ENCODE results near the gene AMPD3.

The AMPD3 gene

DNA sequence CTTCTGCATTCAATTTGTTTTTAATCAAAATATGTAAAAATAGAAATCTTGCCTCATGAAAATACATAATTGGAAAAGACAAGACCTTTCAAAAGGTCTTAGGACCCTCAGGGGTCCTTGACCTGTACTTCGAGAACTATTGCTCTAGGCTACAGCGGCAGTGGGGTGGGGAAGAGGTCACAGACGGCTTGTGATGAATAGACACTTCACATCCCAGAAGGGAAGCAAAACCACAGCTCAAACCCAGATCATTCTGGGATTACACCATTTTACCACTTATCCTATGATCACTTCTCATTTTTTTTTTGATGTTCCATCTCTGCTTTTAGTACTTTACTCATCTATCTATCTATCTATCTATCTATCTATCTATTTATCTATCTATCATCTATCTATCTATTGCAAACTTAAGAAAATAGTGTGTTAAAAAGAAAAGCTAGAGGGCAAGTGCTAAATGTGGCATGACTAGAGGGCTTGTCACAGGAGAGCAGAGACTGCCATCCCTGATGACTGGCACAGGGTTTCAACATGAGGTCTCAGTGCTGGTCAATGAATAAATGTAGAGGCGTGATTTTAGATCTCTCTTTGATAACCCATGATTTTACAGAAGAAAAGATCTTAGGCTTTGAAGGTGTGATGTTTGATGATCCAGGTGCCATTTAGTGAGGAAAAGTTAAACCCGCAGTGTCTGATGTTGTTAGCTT lies 48.9 kb downstream of the AMPD3 start:
- DNase-seq (ENCODE audit: low read depth in 2 of 2), result no peak

DNA sequence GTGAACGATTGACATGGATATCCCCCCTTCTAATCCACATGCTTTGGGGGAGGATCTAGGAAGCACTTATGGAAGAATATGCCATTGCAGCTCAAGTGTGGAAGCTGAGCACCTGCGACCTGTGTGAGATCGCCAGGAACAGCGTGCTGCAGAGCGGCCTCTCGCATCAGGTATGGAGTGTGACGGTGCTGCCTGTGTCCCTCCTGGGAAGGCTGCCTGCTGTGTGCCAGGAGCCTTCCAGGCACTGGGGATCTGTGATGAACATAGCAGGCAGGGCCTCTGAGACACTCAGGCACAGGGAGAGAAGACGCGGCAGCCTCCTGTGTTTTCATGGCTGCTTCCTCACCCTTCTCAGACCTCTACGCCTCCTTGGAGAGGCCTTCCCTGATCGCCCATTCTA lies 49.4 kb downstream of the AMPD3 start:
- no peak for DNase-seq (ENCODE audit: low read depth in 2 of 2)

DNA sequence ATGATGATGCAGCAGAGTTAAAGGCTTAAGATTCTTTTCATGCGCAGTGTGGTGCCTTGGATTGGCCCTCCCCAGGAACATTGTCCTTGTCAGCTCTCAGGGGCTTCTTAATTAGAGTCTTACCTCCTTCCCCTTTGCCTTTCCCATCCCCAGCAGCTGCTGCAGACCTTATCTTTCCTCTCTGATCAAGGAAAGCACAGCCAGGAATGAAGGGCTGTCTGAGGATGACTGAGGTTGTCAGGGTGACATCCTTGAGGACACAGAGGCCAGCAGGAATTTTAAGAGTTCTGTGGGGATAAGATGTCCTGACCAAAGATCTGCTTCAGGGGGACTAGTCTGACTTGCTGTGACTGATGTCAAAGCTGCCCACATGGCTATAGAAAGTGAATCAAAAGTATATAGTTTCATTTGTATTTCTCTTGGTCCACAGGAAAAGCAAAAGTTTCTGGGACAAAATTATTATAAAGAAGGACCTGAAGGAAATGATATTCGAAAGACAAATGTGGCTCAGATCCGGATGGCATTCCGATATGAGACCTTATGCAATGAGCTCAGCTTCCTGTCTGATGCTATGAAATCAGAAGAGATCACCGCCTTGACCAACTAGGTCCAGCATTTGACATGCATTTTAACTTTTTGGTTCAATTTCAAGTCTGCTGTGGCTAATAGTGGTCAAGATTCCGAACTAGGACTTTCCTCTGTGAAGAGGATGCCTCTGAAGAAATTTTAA lies 50.4 kb downstream of the AMPD3 start:
- DNase-seq (ENCODE audit: low read depth in 2 of 2), result no peak

DNA sequence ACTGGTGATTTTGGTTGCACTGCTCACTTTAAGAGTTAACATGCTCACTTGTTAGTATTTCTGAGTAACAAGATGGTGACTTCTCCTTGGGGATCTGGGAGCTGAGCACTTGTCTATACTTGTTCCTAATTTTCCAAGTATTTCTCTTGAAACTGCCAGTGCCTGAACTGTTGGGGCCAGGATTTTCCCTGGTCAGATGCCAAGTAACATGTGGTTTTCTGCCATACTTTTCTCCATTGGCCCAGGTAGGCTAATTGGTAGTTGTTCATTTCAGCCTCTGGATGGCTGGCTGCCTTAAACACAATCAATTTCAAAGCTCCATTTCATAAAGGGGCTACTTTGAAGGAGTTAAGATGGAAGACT lies 50.9 kb downstream of the AMPD3 start:
- DNase-seq (ENCODE audit: low read depth in 2 of 2), result no peak

DNA sequence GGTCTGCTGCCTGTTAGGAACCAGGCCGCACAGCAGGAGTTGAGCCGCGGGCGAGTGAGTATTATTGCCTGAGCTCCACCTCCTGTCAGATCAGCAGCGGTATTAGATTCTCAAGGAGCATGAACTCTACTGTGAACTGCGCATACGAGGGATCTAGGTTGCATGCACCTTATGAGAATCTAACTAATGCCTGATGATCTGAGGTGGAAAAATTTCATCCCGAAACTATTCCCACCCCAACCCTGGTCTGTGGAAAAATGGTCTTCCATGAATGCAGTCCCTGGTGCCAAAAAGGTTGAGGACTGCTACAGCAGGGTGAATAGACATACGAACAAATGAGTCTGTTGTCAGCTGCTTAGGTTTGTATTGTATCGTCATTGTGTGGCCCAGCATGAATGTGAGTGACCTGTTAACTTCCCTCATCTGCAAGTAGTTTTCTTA lies 56.1 kb downstream of the AMPD3 start:
- DNase-seq (ENCODE audit: low read depth in 2 of 2), result no peak

DNA sequence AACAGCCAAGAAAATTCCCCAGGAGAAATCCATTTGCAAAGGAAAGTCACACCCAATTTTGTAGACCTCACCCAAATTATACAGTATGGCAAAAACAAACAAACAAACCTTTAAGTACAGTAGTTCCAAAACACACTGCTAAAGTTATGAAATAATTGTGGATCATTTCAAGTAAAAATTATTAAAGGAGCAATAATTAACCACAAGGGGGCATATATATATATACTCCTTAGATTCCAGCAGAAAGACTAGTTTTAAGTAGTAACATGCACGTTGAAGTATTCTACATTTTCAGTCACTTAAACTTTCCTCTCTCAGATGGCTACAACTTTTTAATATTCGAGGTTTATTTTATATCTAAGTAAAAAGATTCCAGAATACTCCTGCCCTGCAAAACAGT lies 59.1 kb downstream of the AMPD3 start:
- DNase-seq (ENCODE audit: low read depth in 2 of 2), result no peak

DNA sequence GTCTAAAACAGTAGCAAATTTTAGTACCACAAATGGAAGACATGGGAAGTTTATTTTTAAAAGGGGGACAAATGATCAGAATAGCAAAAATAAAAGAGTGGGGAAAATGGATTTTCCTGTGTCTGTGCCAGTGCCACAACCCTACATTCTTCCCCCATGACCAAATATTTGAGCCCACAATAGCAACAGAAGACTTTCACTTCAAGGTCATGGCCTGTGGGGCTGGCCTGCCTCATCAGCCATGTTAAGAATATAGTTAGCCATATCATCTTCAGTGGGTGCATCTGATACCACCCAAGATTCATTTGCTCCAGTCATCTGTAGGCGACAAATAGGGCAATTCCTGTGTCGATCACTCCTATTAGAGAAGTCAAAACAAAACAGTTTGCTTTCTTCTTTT lies 59.6 kb downstream of the AMPD3 start:
- no peak for DNase-seq (ENCODE audit: low read depth in 2 of 2)

DNA sequence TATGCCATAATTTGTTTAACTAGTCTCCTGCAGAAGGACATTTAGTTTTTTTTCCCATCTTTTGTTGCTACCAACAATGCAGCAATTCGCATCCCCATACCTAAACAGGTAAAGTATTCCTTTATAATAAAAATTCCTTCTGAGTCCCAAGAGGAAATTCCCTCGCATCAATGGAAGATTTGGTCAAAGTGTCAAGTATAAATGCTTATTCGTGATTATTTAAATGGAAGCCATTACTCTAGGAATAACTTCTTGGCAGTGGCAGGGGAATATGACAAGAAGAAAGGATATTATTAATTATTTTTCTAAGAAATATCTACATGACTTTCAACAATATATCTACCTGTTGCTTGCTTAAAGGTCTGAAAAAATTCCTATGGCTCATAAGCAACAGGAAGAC lies 60.4 kb downstream of the AMPD3 start:
- no peak for DNase-seq (ENCODE audit: low read depth in 2 of 2)

DNA sequence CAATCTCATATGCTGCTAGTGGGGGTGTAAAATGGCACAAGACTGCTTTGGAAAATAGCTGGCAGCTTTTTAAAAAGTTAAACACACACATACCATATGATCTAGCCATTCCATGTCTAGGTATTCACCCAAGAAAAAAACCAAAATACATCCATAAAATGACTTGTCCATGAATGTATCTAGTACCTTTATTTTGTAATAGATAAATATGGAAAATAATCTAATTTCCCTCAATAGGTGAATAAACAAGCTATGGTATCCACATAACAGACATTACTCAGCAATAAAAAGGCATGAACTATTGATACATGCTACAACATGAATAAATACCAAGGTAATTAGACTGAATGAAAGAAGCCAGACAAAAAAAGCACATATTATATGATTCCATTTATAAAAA lies 63.1 kb downstream of the AMPD3 start:
- no peak for DNase-seq (ENCODE audit: low read depth in 2 of 2)

DNA sequence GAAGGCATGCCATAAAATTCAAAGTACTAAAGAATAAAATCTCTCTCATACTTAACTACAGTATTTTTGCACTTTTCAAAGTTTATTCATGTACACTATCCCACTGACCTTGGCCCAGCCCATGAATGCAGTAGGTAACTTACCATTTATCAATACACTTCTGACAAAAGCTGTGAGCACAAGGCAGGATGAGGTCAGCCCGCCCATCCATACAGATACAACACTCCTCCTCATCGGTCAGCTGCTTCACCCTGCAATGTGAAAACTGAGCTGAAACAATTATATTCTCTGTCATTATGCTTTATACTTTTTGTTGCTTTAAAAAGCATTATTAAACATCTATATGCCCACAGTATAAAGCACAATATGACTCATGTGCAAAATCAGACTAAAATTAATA lies 63.8 kb downstream of the AMPD3 start:
- no peak for DNase-seq (ENCODE audit: low read depth in 2 of 2)

DNA sequence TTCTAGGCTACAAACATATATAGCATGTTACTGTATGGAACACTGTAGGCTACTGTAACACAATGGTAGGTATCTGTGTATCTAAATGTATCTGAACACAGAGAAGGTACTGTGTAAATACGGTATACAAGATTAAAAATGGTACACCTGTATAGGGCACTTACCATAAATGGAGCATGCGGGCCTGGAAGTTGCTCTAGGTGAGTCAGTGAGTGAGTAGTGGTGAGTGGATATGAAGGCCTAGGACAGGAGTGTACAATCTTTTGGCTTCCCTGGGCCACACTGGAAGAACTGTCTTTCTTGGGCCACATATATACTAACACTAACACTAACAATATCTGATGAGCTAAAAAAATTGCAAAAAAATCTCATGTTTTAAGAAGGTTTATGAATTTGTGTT lies 64.6 kb downstream of the AMPD3 start:
- DNase-seq (ENCODE audit: low read depth in 2 of 2), result no peak

DNA sequence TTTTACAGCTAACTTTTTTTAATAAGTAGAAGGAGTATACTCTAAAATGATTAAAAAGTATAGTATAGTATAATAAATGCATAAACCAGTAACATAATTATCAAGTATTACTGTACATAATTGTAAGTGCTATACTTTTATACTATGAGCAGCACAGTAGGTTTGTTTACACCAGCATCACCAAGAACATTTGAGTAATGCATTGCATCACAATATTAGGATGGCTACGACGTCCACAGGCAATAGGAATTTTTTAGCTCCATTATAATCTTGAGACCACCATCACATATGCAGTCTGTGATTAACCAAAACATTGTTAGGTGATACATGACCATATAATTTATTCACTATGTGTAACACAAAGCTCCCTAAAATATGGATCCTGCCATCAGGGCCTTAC lies 65.5 kb downstream of the AMPD3 start:
- no peak for DNase-seq (ENCODE audit: low read depth in 2 of 2)

DNA sequence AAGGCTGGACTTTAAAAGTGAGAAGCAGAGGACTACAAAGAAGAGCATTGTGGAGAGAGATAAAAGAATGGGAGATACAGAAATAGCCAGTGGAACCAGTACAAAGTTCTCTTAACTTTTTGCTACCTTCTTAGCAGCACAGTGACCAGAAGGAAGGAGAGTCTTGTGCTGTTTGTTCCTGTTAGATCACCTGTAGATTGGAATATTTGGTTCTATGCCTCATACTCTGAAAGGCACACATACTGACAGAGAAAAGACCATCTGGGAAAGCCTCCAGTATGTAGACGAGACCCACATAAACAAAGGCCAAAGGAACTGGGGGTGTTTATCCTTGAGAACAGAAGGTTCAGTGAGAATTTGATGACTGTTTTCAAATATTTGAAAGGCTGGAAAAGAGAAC lies 67.2 kb downstream of the AMPD3 start:
- no peak for DNase-seq (ENCODE audit: low read depth in 2 of 2)

DNA sequence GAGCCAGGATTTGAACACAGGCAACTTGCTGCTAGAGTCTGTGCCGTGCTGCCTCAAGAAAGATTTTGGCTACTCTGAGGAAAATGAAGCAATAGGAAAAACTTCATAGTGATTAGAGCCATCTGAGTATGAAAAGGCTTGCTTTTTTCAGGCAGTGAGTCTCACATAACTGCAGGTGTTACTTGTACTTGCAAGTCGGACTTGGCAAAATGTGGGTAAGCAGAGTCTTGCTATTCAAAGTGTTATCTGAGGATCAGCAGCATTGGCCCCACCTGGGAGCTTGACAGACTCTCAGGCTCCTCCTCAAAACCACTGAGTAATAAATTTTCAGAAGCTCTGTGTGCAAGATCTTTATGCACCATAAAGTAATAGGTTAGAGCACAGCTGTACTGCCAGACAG lies 67.9 kb downstream of the AMPD3 start:
- no peak for DNase-seq (ENCODE audit: low read depth in 2 of 2)

DNA sequence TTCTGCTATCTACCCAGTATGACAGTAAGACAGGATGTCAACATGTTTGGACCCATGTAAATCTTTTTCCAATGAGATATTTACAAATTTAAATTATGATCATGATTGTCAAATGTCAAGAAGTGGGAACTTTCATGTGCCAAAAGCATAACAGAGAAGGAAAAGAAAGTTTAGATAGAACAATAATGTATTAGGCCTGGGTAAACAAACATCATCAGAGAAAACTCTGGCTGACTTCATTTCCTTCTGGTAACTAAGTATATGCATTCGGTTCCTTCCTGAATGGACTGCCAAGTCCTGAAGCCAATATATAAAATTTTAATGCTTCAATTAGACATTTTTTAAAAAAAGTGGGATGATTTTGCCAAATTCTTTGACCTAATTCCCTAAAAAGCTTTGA lies 69.4 kb downstream of the AMPD3 start:
- no peak for DNase-seq (ENCODE audit: low read depth in 2 of 2)

DNA sequence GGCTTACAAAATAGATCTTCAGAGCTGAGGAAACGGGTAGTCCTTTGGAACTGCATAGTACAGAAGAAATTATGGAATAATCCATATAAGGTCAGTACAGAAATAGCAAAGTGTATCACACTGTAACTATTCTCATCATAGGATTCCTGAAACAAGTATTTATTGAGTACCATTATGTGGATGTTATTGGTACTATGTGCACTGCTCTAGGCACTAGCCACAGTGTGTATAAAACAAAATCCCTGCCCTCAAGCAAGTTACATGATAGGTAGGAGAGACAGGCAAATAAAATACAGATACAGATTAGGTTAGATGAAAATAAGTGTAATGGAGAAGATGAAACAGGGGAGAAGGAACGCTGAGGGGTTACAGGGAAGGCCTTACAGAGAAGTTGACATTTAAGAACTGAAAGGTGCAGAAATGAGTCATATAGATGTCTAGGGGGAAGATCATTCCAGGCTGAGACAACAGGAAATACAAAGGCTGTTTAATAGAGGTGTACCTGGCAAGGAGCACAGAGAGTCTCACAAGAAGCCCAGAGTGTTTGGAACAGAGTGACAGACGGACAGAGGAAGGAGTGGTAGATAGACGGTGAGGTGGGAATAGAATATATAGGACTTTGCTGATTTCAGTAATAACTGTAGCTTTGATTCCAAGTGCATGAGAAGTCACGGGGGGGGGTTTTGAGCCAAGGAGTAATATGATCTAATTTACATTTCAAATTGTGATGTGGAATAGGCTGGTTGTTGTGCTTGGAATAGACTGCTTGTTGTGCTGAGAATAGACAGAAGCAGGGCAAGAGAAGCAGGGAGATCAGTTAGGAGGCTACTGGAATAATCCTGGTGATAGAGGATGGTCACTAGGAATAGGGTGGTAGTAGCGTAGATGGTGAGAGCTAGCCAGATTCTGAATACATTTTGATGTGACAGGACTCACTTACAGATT lies 72.2 kb downstream of the AMPD3 start:
- DNase-seq (ENCODE audit: low read depth in 2 of 2), result no peak

DNA sequence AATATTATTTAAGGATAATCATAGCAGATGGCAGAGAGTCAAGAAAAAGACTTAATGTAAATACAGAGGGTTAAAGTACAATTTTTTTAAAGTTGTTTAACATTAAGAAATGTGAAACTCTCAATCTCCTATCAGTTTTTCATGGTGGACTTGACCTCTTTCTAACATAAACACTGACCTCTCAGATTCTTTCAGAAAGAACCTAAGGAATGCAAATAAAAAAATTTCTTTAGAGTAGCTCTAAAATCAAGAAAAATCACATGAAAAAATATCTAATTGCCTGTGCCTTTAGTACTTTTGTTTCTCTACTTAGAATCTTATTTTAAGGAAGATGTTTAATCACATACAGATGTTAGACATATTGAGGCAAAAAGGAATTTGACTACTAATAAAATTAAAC lies 73.1 kb downstream of the AMPD3 start:
- no peak for DNase-seq (ENCODE audit: low read depth in 2 of 2)

DNA sequence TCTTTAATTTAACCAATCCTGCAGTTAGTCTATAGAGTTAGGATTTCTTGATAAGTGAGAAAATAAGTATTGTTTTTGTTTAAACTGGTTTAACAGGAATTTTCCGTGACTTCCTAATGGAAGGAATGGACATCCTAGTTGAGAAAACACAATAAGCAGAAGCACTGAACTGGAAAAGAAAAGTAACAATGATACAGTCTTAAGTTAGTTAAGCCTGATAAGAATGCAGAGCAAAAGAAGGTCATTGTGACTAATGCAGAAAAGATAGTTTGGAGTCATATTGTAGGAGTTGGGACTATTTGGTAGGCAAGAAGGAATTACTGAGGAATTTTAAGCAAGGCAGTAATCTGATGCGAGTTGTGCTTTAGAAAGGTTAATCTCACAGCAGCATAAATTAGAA lies 74.2 kb downstream of the AMPD3 start:
- no peak for DNase-seq (ENCODE audit: low read depth in 2 of 2)

DNA sequence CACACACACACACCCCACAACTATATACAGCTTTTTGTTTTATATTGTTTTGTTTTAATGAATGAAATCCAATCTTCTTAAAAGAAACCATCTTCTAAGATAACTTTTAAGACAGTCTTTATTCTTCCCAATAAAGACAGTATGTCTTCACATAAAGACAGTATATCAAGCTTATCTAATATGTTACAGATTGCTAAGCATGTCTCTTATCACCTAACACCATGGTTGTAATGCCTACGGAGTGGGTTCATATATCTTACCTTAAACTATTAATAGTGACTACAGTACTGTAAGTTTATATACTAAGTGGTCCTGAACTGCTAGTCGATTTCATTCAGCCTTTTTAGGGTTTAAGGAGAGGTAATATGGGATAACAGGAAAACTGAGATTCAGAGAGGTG lies 77.5 kb downstream of the AMPD3 start:
- DNase-seq (ENCODE audit: low read depth in 2 of 2), result no peak

DNA sequence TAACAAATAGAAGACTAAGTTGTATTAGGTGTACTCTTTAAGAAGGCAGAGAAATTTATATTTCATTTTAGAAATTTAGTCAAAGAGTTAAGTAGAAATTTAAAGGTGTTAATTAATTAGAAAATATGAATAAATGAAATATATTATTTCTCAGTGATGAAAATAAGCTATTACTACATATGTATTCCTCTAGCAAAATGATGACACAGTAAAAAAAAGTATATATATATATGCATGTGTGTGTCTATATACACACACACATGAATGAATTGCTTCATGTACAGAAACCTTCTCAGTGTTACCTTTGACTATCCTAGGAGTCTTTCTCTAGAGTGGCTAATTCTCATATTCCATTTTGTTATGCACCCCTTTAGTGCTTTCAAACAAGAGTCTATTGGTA lies 78.3 kb downstream of the AMPD3 start:
- DNase-seq (ENCODE audit: low read depth in 2 of 2), result no peak

DNA sequence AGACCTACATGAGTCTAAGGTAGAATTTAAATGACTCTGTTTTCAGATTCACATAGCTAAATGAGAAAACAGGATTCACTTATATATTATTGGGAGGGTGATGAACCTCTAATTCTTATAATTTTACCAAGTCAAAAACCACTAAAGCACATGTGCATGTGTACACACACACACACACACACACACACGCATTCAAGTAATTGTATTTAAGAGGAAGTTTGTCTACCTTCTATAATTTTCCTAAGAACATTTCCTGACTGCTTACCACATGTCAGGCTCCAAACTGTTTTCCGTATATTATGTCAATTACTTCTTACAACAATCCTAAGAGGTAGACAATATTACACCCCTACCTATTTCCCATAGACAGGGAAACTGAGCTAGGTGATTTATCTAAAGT lies 79.3 kb downstream of the AMPD3 start:
- DNase-seq (ENCODE audit: low read depth in 2 of 2), result no peak

DNA sequence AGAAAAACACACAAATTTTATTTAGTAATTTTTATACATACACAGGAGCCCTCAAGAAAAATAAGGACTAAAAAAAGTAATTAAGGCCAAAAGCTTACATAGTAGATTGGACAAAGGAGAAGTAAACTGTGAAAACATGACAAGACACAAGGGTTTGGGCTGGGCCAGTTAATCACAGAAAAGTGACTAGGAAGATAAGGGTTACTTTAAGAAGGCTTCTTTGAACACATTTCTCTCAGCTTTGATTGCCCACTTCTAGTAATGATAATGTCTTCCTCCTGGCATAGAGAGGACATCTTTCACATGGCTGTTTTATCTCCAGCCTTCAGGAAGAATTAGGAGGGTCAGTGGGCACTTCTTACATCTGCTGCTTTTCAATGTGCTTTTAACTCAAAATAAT lies 82.5 kb downstream of the AMPD3 start:
- DNase-seq (ENCODE audit: low read depth in 2 of 2), result no peak

DNA sequence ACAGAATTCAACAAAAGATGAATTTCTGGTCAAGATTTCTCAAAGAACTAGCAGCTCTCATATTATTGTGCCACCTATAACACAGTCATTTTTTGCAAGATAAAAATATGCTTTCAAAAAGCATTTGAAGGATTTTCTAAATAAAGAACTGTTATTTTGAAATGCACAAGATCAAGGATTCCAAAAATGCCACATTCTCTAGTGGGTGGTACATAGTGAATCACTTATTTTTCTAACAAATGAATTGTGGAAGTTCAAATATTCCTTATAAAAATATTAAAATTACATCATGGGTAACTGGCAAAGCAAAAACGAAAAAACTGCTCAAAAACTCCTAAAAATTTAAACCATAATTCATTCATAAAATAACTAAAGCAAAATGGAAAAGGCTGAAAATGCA lies 83.9 kb downstream of the AMPD3 start:
- DNase-seq (ENCODE audit: low read depth in 2 of 2), result no peak
